Measurements from ENCODE around the gene BST2.
A peak's percentile ranks its signal among the peaks of the same experiment; 100 is the strongest.
"Not testable (repeated sequence)": the region's sequence is repeated elsewhere in the genome, so short reads cannot be mapped to it uniquely, and the experiment has no call there.

The BST2 gene

GRCh38 chr19:17385878-17386611 is 19.4 kb downstream of the BST2 start:
- DNase-seq: peak; percentile 54

- no peak for DNase-seq
These were observed 24.8 kb downstream of the BST2 start for GRCh38 chr19:17380426-17381138.

- no peak for DNase-seq
These were observed 26.2 kb downstream of the BST2 start for GRCh38 chr19:17379221-17379631.

- no peak for DNase-seq
These were observed 27.2 kb downstream of the BST2 start for GRCh38 chr19:17378271-17378670.

- DNase-seq: no peak
These were observed 28.4 kb downstream of the BST2 start, which contains the start of gene PLVAP for GRCh38 chr19:17376935-17377600. Gene PLVAP, minus strand, starts transcription at chr19:17377342. Its CDS starts 54 bp downstream, at chr19:17377288.

- DNase-seq: peak; percentile 42
These were observed 35.3 kb downstream of the BST2 start for GRCh38 chr19:17370026-17370587.

- no peak for DNase-seq
These were observed 40.1 kb downstream of the BST2 start for GRCh38 chr19:17365361-17365760.

- DNase-seq: not testable (repeated sequence)
These were observed 41.4 kb downstream of the BST2 start for GRCh38 chr19:17363852-17364605.

- DNase-seq: no peak
These were observed 45.3 kb downstream of the BST2 start for GRCh38 chr19:17359905-17360800.

GRCh38 chr19:17358395-17358794 is 47.0 kb downstream of the BST2 start:
- no peak for DNase-seq

- DNase-seq: no peak
These were observed 47.7 kb downstream of the BST2 start for GRCh38 chr19:17357724-17358123.

- no peak for DNase-seq
These were observed 48.3 kb downstream of the BST2 start for GRCh38 chr19:17357078-17357666.

- DNase-seq: no peak
These were observed 52.0 kb downstream of the BST2 start for GRCh38 chr19:17353386-17353785.
